Gastrocnemius medialis (tissue), 4 donors: ENCODE results near the gene ATE1.
"Not testable (repeated sequence)": the region's sequence is repeated elsewhere in the genome, so short reads cannot be mapped to it uniquely, and the experiment has no call there.

Experiments used
- POLR2A ChIP-seq, 2 donors: fragments of 450-650 bp; IDR thresholded peaks; one replicate each; pipeline ENCODE4 v1.6.1; 2017; ENCODE audit warnings: antibody characterized with exemption in 2 of 2, mild to moderate bottlenecking in 2 of 2, moderate library complexity in 2 of 2
- TF ChIP-seq, protein P1 (sequence below), 5 experiments: fragments of 450-650 bp in 3 of 5; fragments of 200-600 bp in 2 of 5; sonication (generic) in 2 of 5; IDR thresholded peaks in 4 of 5; conservative IDR thresholded peaks in 1 of 5; 1 replicate in 4 of 5; 2 replicates in 1 of 5; pipeline ENCODE4 v1.5.1; 2016 to 2019; ENCODE audit warnings: antibody characterized with exemption in 5 of 5, mild to moderate bottlenecking in 3 of 5, moderate library complexity in 3 of 5

- TF ChIP-seq, protein P1, sequence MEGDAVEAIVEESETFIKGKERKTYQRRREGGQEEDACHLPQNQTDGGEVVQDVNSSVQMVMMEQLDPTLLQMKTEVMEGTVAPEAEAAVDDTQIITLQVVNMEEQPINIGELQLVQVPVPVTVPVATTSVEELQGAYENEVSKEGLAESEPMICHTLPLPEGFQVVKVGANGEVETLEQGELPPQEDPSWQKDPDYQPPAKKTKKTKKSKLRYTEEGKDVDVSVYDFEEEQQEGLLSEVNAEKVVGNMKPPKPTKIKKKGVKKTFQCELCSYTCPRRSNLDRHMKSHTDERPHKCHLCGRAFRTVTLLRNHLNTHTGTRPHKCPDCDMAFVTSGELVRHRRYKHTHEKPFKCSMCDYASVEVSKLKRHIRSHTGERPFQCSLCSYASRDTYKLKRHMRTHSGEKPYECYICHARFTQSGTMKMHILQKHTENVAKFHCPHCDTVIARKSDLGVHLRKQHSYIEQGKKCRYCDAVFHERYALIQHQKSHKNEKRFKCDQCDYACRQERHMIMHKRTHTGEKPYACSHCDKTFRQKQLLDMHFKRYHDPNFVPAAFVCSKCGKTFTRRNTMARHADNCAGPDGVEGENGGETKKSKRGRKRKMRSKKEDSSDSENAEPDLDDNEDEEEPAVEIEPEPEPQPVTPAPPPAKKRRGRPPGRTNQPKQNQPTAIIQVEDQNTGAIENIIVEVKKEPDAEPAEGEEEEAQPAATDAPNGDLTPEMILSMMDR (IDR thresholded peaks at IDR 0.05 in 4 of 5, conservative IDR thresholded peaks at IDR 0.05 in 1 of 5), result not testable (repeated sequence)
- not testable (repeated sequence) for TF ChIP-seq POLR2A (IDR thresholded peaks at IDR 0.05)
Measured at GRCh38 chr10:121930268-121931085, 2.6 kb upstream of the ATE1 start.
